Measurements from ENCODE around the gene SPRED3.
"Not testable (repeated sequence)": the region's sequence is repeated elsewhere in the genome, so short reads cannot be mapped to it uniquely, and the experiment has no call there.

SPRED3 gene

DNA sequence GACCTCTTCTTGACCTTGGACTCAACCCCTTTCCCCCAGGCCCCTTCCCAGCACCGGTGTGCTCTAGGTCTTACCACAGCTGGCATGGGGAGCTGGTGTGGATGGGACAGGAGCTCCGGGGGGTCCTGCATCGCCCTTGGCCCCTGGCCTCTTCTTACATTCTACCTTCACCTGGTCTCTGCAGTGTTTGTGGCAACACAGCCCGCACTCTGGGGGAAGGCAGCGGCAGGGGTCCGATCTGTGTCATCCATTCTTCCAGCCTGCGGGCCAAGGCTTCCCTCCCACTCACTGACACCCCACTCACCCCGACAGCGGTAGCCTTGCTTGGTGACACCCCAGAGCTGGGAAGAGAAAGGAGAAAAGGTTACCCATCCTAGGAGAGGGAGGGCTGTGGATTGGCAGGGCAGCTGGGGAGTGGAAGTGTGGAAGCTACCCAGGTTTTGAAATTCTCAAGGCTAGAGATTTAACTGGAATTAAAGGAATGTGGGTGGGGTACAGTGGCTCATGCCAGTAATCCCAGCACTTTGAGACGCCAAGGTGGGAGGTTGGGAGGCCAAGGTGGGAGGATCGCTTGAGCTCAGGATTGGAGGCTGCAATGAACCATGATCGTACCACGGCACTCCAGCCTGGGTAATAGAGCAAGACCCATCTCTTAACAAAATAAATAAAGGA is 22.7 kb downstream of the SPRED3 start:
- ChIA-PET CTCF (interaction anchor here (2.2 kb wide), 1 partner anchor 8 kb away, joined by 21 read pairs; the partner anchor contains the start of gene FAM98C), POLR2A (no interaction called here)
- no peak for TF ChIP-seq CTCF (IDR thresholded peaks at IDR 0.05; ENCODE audit: control extremely low read depth, extremely low read depth, low read depth, missing control alignments)
- DNase-seq (ENCODE audit: extremely low spot score): no peak

GRCh38 chr19:38411898-38412297 is 23.4 kb downstream of the SPRED3 start:
- CTCF ChIA-PET: interaction anchor here (0.6 to 2.2 kb wide), 2 partner anchors 9 to 54 kb away, joined by 3 to 21 read pairs; partner anchors contain the start of gene FAM98C
- POLR2A ChIA-PET; DNase-seq (ENCODE audit: extremely low spot score): not testable (repeated sequence)

DNA sequence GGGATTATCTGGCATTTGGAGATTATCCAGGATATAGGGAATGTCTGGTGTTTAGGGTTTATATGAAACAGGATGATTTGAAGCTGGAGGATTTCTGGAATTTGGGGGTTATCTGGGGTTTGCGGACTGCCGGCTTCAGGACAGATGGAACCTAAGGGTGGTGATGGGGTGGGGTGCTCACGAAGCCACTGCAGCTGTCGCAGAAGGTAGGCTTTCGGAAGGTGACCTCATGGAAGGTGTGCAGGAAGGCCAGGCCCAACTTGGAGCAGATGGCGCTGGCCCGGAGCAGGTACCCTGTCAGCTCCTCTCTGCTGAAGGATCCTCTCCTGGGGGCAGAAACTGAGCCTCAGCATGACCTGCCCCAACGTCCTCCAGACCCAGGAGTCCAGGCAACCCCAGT is 24.0 kb downstream of the SPRED3 start:
- TF ChIP-seq CTCF (IDR thresholded peaks at IDR 0.05; ENCODE audit: control extremely low read depth, extremely low read depth, low read depth, missing control alignments): no peak
- POLR2A ChIA-PET: no interaction called here
- CTCF ChIA-PET: interaction anchor here (0.6 to 2.2 kb wide), 3 partner anchors 9 to 221 kb away, joined by 3 to 21 read pairs (median 3); partner anchors contain the start of gene FAM98C
- DNase-seq (ENCODE audit: extremely low spot score): no peak

DNA sequence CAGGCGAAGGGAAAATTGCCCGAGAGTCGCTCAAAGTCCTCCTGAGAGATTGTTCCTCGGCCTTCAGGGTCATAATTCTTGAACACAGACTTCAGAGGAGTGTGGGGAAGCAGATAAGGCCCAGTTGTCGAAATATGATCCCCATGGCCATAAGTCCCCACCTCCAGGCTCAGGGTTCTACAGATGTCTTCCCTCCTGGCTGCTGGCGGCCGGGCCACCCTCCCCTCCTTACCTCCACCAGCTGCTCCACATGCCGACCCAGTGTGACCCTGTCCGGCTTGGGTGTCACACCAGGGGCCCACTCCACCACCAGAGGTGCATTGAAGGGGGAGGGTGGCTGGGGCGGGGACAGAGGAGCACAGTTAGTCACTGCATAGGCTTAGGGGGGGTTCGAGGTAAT is 24.5 kb downstream of the SPRED3 start:
- TF ChIP-seq CTCF (IDR thresholded peaks at IDR 0.05; ENCODE audit: control extremely low read depth, extremely low read depth, low read depth, missing control alignments): no peak
- ChIA-PET POLR2A (interaction anchor here (0.6 kb wide), 1 partner anchor 958 kb away, joined by 3 read pairs; no protein-coding TSS in a partner anchor), CTCF (interaction anchor here (0.7 to 4.7 kb wide), 4 partner anchors 9 to 536 kb away, joined by 3 to 37 read pairs (median 12); partner anchors contain the start of gene FAM98C)
- no peak for DNase-seq (ENCODE audit: extremely low spot score)

- DNase-seq (ENCODE audit: extremely low spot score): no peak
- no peak for TF ChIP-seq CTCF (IDR thresholded peaks at IDR 0.05; ENCODE audit: control extremely low read depth, extremely low read depth, low read depth, missing control alignments)
- CTCF ChIA-PET: interaction anchor here (0.7 to 4.7 kb wide), 3 partner anchors 10 to 536 kb away, joined by 3 to 37 read pairs (median 3); partner anchors contain the start of gene FAM98C
- POLR2A ChIA-PET: interaction anchor here (0.6 kb wide), 1 partner anchor 958 kb away, joined by 3 read pairs; no protein-coding TSS in a partner anchor
Measured at GRCh38 chr19:38413416-38413815, 24.9 kb downstream of the SPRED3 start.

DNA sequence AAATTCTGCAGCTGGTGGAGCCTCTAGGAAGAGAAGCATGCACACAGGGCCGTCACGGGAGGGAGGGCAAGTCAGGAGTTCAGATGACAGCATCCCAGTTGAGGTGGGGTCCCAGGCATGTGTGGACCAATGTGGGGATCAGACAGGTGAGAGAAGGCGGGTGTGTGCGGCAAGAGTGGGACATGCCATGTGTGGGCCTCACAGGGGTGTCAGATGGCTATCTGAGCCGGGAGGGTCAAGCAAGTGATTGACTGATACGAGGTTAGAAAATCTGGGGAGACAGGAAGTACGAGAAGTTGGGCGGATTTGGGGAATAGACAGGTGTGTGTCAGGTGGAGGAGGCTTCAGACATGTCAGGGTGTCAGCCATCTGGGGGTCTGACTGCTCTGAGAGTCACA is 28.6 kb downstream of the SPRED3 start:
- ChIA-PET POLR2A (interaction anchor here (0.7 kb wide), 1 partner anchor 215 kb away, joined by 7 read pairs; no protein-coding TSS in a partner anchor), CTCF (interaction anchor here (4.7 kb wide), 1 partner anchor 13 kb away, joined by 37 read pairs; the partner anchor contains the start of gene FAM98C)
- DNase-seq (ENCODE audit: extremely low spot score): no peak
- no peak for TF ChIP-seq CTCF (IDR thresholded peaks at IDR 0.05; ENCODE audit: control extremely low read depth, extremely low read depth, low read depth, missing control alignments)
